Measurements from ENCODE around the gene APOBEC3G.

The APOBEC3G gene

GRCh38 chr22:39088685-39089032 is 11.6 kb downstream of the APOBEC3G start:
- no peak overlapping the region for H3K4me3 ChIP-seq (ENCODE audit: low read length)

GRCh38 chr22:39089928-39090327 is 12.9 kb downstream of the APOBEC3G start:
- DNase-seq (ENCODE audit: low read depth, low spot score) = no peak
- peak overlapping the region; percentile 21 for H3K4me3 ChIP-seq (ENCODE audit: low read length)

More at GRCh38 chr22:39088685-39089032, 11.6 kb downstream of the APOBEC3G start:
- no peak for DNase-seq (ENCODE audit: low read depth, low spot score)

GRCh38 chr22:39090426-39091064 is 13.5 kb downstream of the APOBEC3G start:
- H3K4me3 ChIP-seq (ENCODE audit: low read length) = peak overlapping the region; percentile 21
- DNase-seq (ENCODE audit: low read depth, low spot score) = peak; percentile 71

- H3K4me3 ChIP-seq (ENCODE audit: low read length) = no peak overlapping the region
Measured at GRCh38 chr22:39091126-39092081, 14.3 kb downstream of the APOBEC3G start.

GRCh38 chr22:39092111-39092862 is 15.2 kb downstream of the APOBEC3G start:
- DNase-seq (ENCODE audit: low read depth, low spot score) = no peak
- no peak overlapping the region for H3K4me3 ChIP-seq (ENCODE audit: low read length)

More at GRCh38 chr22:39091126-39092081, 14.3 kb downstream of the APOBEC3G start:
- DNase-seq (ENCODE audit: low read depth, low spot score) = no peak

- no peak overlapping the region for H3K4me3 ChIP-seq (ENCODE audit: low read length)
- DNase-seq (ENCODE audit: low read depth, low spot score) = no peak
Measured at GRCh38 chr22:39094717-39095389, 17.8 kb downstream of the APOBEC3G start.

GRCh38 chr22:39095971-39096370 is 18.9 kb downstream of the APOBEC3G start:
- no peak for DNase-seq (ENCODE audit: low read depth, low spot score)
- H3K4me3 ChIP-seq (ENCODE audit: low read length) = no peak overlapping the region

- H3K4me3 ChIP-seq (ENCODE audit: low read length) = no peak within 1 kb of the TSS
- DNase-seq (ENCODE audit: low read depth, low spot score) = no peak
Measured at GRCh38 chr22:39097098-39098020, 20.3 kb downstream of the APOBEC3G start, which contains the start of gene APOBEC3H. Gene APOBEC3H, plus strand, starts transcription at chr22:39097244. Its CDS starts 3,035 bp downstream, at chr22:39100279.

GRCh38 chr22:39098026-39098425 is 21.0 kb downstream of the APOBEC3G start:
- no peak for DNase-seq (ENCODE audit: low read depth, low spot score)
- H3K4me3 ChIP-seq (ENCODE audit: low read length) = no peak overlapping the region

GRCh38 chr22:39098576-39098975 is 21.5 kb downstream of the APOBEC3G start:
- H3K4me3 ChIP-seq (ENCODE audit: low read length) = no peak overlapping the region
- no peak for DNase-seq (ENCODE audit: low read depth, low spot score)

- no peak for DNase-seq (ENCODE audit: low read depth, low spot score)
- no peak overlapping the region for H3K4me3 ChIP-seq (ENCODE audit: low read length)
Measured at GRCh38 chr22:39101226-39101625, 24.2 kb downstream of the APOBEC3G start.

- DNase-seq (ENCODE audit: low read depth, low spot score) = no peak
- no peak overlapping the region for H3K4me3 ChIP-seq (ENCODE audit: low read length)
Measured at GRCh38 chr22:39103431-39103830, 26.4 kb downstream of the APOBEC3G start.

GRCh38 chr22:39106326-39106725 is 29.3 kb downstream of the APOBEC3G start:
- no peak for DNase-seq (ENCODE audit: low read depth, low spot score)
- no peak overlapping the region for H3K4me3 ChIP-seq (ENCODE audit: low read length)

- no peak overlapping the region for H3K4me3 ChIP-seq (ENCODE audit: low read length)
- no peak for DNase-seq (ENCODE audit: low read depth, low spot score)
Measured at GRCh38 chr22:39108487-39108886, 31.4 kb downstream of the APOBEC3G start.

- DNase-seq (ENCODE audit: low read depth, low spot score) = no peak
- no peak overlapping the region for H3K4me3 ChIP-seq (ENCODE audit: low read length)
Measured at GRCh38 chr22:39109361-39109760, 32.3 kb downstream of the APOBEC3G start.

- no peak for DNase-seq (ENCODE audit: low read depth, low spot score)
- H3K4me3 ChIP-seq (ENCODE audit: low read length) = no peak overlapping the region
Measured at GRCh38 chr22:39110631-39111561, 33.8 kb downstream of the APOBEC3G start.

- H3K4me3 ChIP-seq (ENCODE audit: low read length) = no peak overlapping the region
- no peak for DNase-seq (ENCODE audit: low read depth, low spot score)
Measured at GRCh38 chr22:39114112-39114511, 37.0 kb downstream of the APOBEC3G start.

Data from Jurkat, Clone E6-1 (cell line).